Measurements from ENCODE around the gene SCGB1C1. TPM values are rescaled to one million over a fixed set of nuclear protein-coding genes. Genes with fewer than 3 reads are reported as not detected.
A peak's percentile ranks its signal among the peaks of the same experiment; 100 is the strongest.

Gene SCGB1C1
- total and polyA plus RNA-seq, 2 experiments from 2014 or later: not detected

DNA sequence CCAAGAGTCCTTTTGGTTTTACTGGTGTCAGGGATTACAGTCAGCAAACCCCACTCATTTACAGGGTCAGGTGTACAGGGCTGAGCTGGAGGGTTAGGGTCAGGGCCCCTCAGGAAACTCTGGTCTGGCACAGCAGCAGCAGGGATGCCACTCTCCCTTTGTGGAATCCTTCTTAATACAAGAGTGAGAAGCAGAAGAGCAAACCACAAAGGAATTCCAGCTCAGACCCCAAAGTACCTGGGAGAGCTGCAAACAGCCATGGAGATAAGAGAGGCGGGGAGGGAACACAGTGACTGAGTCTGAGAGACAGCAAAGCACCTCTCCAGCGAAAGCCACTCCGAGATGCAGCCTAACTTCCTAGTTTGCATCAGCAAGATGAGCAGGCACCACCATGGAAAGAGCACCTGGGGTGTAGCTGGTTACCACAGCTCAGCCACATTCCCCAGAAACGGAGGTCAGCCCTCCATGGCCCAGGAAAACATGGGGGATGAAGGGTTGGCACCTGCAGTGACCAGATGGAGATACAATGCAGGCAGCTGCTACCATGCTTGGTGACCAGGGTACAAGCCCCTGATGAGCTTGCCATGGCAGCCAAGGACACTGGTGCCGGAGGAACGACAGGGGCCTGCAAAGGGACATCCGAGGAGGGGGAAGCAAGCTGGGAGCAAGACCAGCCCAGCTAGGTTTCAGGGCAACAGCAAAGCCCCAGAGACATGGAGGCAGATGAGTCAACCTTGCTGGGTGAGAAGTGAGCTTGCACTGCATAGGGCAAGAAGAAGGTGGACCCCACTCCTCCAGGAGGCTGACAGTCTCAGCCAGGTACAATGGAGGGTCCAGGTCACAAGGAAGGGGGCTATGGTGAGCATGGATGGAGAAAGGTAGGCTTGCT, 10.4 kb downstream of the SCGB1C1 start:
- H3K4me2 ChIP-seq: no peak overlapping the region
- Mint-ChIP-seq H3K4me1 (peaks cover 4% of the 10 kb centered on the region; the same call in 1 of the 3 replicates), H3K27me3 (ENCODE audit: insufficient read depth, low read depth, poor library complexity) (peaks cover 18% of the 10 kb centered on the region), H3K27ac (no peak overlapping the region), H3K9me3 (no peaks in the 10 kb centered on the region; the same call in 2 of the 3 replicates), H3K4me3 (no peak overlapping the region), H3K36me3 (ENCODE audit: low read depth) (peaks cover 21% of the 10 kb centered on the region)
- ATAC-seq (no peak), DNase-seq (ENCODE audit: low spot score) (no peak)
- peaks cover 5% of the 10 kb centered on the region; the same call in 1 of the 2 replicates for H3K4me1 ChIP-seq (ENCODE audit: insufficient read depth)
- peaks cover 9% of the 10 kb centered on the region for H3F3A ChIP-seq (replicated peaks; ENCODE audit: low read depth)
- H3K4me3 ChIP-seq: no peak overlapping the region
- H3K9me2 ChIP-seq (ENCODE audit: insufficient read depth): no peaks in the 10 kb centered on the region
- H4K20me1 ChIP-seq (replicated peaks; ENCODE audit: insufficient read depth): peaks cover 4% of the 10 kb centered on the region; the same call in 1 of the 2 replicates
- H3K79me2 ChIP-seq (replicated peaks; ENCODE audit: insufficient read depth): peaks cover 16% of the 10 kb centered on the region
- H3K27ac ChIP-seq (ENCODE audit: low read depth): no peak overlapping the region
- H3K36me3 ChIP-seq (ENCODE audit: insufficient read depth): no peaks in the 10 kb centered on the region
- H3K27me3 ChIP-seq (ENCODE audit: insufficient read depth): no peaks in the 10 kb centered on the region
- no peak overlapping the region for H2AFZ ChIP-seq
- TF ChIP-seq POLR2AphosphoS5 (IDR thresholded peaks at IDR 0.05; ENCODE audit: low read depth) (peak; percentile 6; the same call in 1 of the 2 replicates), EZH2phosphoT487 (IDR thresholded peaks at IDR 0.05; ENCODE audit: unreplicated experiment) (no peak), ZNF114 (CRISPR knock-in tag; IDR thresholded peaks at IDR 0.05) (no peak)
- TF ChIP-seq, protein P1, sequence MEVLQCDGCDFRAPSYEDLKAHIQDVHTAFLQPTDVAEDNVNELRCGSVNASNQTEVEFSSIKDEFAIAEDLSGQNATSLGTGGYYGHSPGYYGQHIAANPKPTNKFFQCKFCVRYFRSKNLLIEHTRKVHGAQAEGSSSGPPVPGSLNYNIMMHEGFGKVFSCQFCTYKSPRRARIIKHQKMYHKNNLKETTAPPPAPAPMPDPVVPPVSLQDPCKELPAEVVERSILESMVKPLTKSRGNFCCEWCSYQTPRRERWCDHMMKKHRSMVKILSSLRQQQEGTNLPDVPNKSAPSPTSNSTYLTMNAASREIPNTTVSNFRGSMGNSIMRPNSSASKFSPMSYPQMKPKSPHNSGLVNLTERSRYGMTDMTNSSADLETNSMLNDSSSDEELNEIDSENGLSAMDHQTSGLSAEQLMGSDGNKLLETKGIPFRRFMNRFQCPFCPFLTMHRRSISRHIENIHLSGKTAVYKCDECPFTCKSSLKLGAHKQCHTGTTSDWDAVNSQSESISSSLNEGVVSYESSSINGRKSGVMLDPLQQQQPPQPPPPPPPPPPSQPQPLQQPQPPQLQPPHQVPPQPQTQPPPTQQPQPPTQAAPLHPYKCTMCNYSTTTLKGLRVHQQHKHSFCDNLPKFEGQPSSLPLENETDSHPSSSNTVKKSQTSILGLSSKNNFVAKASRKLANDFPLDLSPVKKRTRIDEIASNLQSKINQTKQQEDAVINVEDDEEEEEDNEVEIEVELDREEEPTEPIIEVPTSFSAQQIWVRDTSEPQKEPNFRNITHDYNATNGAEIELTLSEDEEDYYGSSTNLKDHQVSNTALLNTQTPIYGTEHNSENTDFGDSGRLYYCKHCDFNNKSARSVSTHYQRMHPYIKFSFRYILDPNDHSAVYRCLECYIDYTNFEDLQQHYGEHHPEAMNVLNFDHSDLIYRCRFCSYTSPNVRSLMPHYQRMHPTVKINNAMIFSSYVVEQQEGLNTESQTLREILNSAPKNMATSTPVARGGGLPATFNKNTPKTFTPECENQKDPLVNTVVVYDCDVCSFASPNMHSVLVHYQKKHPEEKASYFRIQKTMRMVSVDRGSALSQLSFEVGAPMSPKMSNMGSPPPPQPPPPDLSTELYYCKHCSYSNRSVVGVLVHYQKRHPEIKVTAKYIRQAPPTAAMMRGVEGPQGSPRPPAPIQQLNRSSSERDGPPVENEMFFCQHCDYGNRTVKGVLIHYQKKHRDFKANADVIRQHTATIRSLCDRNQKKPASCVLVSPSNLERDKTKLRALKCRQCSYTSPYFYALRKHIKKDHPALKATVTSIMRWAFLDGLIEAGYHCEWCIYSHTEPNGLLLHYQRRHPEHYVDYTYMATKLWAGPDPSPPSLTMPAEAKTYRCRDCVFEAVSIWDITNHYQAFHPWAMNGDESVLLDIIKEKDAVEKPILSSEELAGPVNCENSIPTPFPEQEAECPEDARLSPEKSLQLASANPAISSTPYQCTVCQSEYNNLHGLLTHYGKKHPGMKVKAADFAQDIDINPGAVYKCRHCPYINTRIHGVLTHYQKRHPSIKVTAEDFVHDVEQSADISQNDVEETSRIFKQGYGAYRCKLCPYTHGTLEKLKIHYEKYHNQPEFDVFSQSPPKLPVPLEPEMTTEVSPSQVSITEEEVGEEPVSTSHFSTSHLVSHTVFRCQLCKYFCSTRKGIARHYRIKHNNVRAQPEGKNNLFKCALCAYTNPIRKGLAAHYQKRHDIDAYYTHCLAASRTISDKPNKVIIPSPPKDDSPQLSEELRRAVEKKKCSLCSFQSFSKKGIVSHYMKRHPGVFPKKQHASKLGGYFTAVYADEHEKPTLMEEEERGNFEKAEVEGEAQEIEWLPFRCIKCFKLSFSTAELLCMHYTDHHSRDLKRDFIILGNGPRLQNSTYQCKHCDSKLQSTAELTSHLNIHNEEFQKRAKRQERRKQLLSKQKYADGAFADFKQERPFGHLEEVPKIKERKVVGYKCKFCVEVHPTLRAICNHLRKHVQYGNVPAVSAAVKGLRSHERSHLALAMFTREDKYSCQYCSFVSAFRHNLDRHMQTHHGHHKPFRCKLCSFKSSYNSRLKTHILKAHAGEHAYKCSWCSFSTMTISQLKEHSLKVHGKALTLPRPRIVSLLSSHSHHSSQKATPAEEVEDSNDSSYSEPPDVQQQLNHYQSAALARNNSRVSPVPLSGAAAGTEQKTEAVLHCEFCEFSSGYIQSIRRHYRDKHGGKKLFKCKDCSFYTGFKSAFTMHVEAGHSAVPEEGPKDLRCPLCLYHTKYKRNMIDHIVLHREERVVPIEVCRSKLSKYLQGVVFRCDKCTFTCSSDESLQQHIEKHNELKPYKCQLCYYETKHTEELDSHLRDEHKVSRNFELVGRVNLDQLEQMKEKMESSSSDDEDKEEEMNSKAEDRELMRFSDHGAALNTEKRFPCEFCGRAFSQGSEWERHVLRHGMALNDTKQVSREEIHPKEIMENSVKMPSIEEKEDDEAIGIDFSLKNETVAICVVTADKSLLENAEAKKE (CRISPR knock-in tag; IDR thresholded peaks at IDR 0.05): no peak
- TF ChIP-seq, protein P2, sequence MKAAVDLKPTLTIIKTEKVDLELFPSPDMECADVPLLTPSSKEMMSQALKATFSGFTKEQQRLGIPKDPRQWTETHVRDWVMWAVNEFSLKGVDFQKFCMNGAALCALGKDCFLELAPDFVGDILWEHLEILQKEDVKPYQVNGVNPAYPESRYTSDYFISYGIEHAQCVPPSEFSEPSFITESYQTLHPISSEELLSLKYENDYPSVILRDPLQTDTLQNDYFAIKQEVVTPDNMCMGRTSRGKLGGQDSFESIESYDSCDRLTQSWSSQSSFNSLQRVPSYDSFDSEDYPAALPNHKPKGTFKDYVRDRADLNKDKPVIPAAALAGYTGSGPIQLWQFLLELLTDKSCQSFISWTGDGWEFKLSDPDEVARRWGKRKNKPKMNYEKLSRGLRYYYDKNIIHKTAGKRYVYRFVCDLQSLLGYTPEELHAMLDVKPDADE (IDR thresholded peaks at IDR 0.05): no peak
- TF ChIP-seq, protein P3, sequence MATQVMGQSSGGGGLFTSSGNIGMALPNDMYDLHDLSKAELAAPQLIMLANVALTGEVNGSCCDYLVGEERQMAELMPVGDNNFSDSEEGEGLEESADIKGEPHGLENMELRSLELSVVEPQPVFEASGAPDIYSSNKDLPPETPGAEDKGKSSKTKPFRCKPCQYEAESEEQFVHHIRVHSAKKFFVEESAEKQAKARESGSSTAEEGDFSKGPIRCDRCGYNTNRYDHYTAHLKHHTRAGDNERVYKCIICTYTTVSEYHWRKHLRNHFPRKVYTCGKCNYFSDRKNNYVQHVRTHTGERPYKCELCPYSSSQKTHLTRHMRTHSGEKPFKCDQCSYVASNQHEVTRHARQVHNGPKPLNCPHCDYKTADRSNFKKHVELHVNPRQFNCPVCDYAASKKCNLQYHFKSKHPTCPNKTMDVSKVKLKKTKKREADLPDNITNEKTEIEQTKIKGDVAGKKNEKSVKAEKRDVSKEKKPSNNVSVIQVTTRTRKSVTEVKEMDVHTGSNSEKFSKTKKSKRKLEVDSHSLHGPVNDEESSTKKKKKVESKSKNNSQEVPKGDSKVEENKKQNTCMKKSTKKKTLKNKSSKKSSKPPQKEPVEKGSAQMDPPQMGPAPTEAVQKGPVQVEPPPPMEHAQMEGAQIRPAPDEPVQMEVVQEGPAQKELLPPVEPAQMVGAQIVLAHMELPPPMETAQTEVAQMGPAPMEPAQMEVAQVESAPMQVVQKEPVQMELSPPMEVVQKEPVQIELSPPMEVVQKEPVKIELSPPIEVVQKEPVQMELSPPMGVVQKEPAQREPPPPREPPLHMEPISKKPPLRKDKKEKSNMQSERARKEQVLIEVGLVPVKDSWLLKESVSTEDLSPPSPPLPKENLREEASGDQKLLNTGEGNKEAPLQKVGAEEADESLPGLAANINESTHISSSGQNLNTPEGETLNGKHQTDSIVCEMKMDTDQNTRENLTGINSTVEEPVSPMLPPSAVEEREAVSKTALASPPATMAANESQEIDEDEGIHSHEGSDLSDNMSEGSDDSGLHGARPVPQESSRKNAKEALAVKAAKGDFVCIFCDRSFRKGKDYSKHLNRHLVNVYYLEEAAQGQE (IDR thresholded peaks at IDR 0.05; ENCODE audit: unreplicated experiment): no peak
